NCI-H2227 (cell line): ENCODE measurements around the gene RBM19.
A peak's percentile ranks its signal among the peaks of the same experiment; 100 is the strongest.

Source experiments
- DNase-seq: peaks from one replicate; lab custom pipeline; 2025; ENCODE audit not compliant: unreplicated experiment; lab: John Stamatoyannopoulos, UW

RBM19 gene

GRCh38 chr12:113955109-113955970, 10.8 kb downstream of the RBM19 start:
- DNase-seq: peak; percentile 48

- no peak for DNase-seq
These were observed 11.6 kb downstream of the RBM19 start for GRCh38 chr12:113954547-113954946.

- no peak for DNase-seq
These were observed 15.3 kb downstream of the RBM19 start for GRCh38 chr12:113950873-113951272.

GRCh38 chr12:113949321-113950305, 16.5 kb downstream of the RBM19 start:
- DNase-seq: no peak

GRCh38 chr12:113948151-113948914, 17.8 kb downstream of the RBM19 start:
- DNase-seq: no peak

- DNase-seq: no peak
These were observed 19.9 kb downstream of the RBM19 start for GRCh38 chr12:113946175-113946574.

- no peak for DNase-seq
These were observed 20.7 kb downstream of the RBM19 start for GRCh38 chr12:113945174-113946173.

GRCh38 chr12:113942209-113942608, 23.9 kb downstream of the RBM19 start:
- DNase-seq: no peak

- DNase-seq: no peak
These were observed 25.0 kb downstream of the RBM19 start for GRCh38 chr12:113941208-113941486.

- DNase-seq: no peak
These were observed 25.5 kb downstream of the RBM19 start for GRCh38 chr12:113940357-113941207.

- DNase-seq: no peak
These were observed 26.3 kb downstream of the RBM19 start for GRCh38 chr12:113939867-113940266.

- DNase-seq: no peak
These were observed 27.7 kb downstream of the RBM19 start for GRCh38 chr12:113938471-113938870.

- DNase-seq: no peak
These were observed 29.7 kb downstream of the RBM19 start for GRCh38 chr12:113936460-113936859.

GRCh38 chr12:113935459-113935858, 30.7 kb downstream of the RBM19 start:
- no peak for DNase-seq

- DNase-seq: no peak
These were observed 31.2 kb downstream of the RBM19 start for GRCh38 chr12:113934946-113935345.

GRCh38 chr12:113934060-113934814, 31.9 kb downstream of the RBM19 start:
- DNase-seq: no peak

GRCh38 chr12:113933201-113933786, 32.8 kb downstream of the RBM19 start:
- DNase-seq: peak; percentile 73
